CD14-positive monocyte (primary cell): Measurements from ENCODE around the gene CYP4F12. TPM values are rescaled to one million over a fixed set of nuclear protein-coding genes. Genes with fewer than 3 reads are reported as not detected.

Experiments
- DNase-seq, 3 donors: peaks; one replicate each; pipeline ENCODE4 v3.0.0-alpha.2; 2011 to 2022
- H2AFZ ChIP-seq: 2 replicates; pipeline ENCODE4 v1.6.0; 2012; ENCODE audit warnings: mild to moderate bottlenecking, low read depth, low read length, inconsistent platforms; ENCODE audit not compliant: insufficient read depth, poor library complexity, severe bottlenecking
- H3K27ac ChIP-seq, 2 donors: 1 replicate in 1 of 2; 2 replicates in 1 of 2; pipeline ENCODE4 v1.5.1; 2012 to 2013; ENCODE audit warnings: low read length in 2 of 2, control low read depth in 1 of 2, inconsistent platforms in 1 of 2, low read depth in 1 of 2, mild to moderate bottlenecking in 1 of 2
- H3K27me3 ChIP-seq, 2 donors: one replicate each; pipeline versions ENCODE4 v1.6.0 to v1.6.1; 2011 to 2013; ENCODE audit warnings: low read length in 2 of 2; ENCODE audit not compliant: control insufficient read depth in 2 of 2, insufficient read depth in 2 of 2
- H3K36me3 ChIP-seq, 2 donors: replicated peaks in 1 of 2; 1 replicate in 1 of 2; 2 replicates in 1 of 2; pipeline versions ENCODE4 v1.5.1 to v1.6.1; 2012 to 2013; ENCODE audit warnings: low read length in 2 of 2, control low read depth in 1 of 2, inconsistent platforms in 1 of 2, mild to moderate bottlenecking in 1 of 2; ENCODE audit not compliant: insufficient read depth in 2 of 2, control insufficient read depth in 1 of 2
- H3K4me1 ChIP-seq, 2 donors: 1 replicate in 1 of 2; 2 replicates in 1 of 2; pipeline versions ENCODE4 v1.5.1 to v1.6.1; 2012 to 2013; ENCODE audit warnings: low read length in 2 of 2, control low read depth in 1 of 2, inconsistent platforms in 1 of 2, mild to moderate bottlenecking in 1 of 2, moderate library complexity in 1 of 2; ENCODE audit not compliant: insufficient read depth in 2 of 2, control insufficient read depth in 1 of 2
- H3K4me2 ChIP-seq: replicated peaks from 2 replicates; pipeline ENCODE3; 2012; ENCODE audit warnings: low read length, moderate library complexity, mild to moderate bottlenecking; ENCODE audit not compliant: poor library complexity, severe bottlenecking; ENCODE audit errors: extremely low read depth
- H3K4me3 ChIP-seq, 3 experiments: fragments of 200-600 bp in 1 of 3; sonication (generic) in 1 of 3; replicated peaks in 1 of 3; 1 replicate in 2 of 3; 2 replicates in 1 of 3; pipeline ENCODE4 v1.5.1; 2011 to 2013; ENCODE audit warnings: low read length in 3 of 3, mild to moderate bottlenecking in 3 of 3, control low read depth in 2 of 3, low read depth in 2 of 3, inconsistent platforms in 1 of 3, moderate library complexity in 1 of 3
- H3K79me2 ChIP-seq: 2 replicates; pipeline ENCODE4 v1.6.0; 2012; ENCODE audit warnings: mild to moderate bottlenecking, control low read depth, inconsistent platforms, low read length, moderate library complexity; ENCODE audit not compliant: insufficient read depth
- H3K9ac ChIP-seq: 2 replicates; pipeline ENCODE4 v1.6.0; 2017; ENCODE audit warnings: low read length, mild to moderate bottlenecking; ENCODE audit not compliant: insufficient read depth, poor library complexity, severe bottlenecking
- H3K9me3 ChIP-seq, 2 donors: replicated peaks in 1 of 2; 1 replicate in 1 of 2; 2 replicates in 1 of 2; pipeline versions ENCODE4 v1.5.1 to v1.6.1; 2012 to 2013; ENCODE audit warnings: low read length in 2 of 2, control low read depth in 1 of 2; ENCODE audit not compliant: control insufficient read depth in 1 of 2, insufficient read depth in 1 of 2
- H4K20me1 ChIP-seq: 2 replicates; pipeline ENCODE4 v1.6.0; 2012; ENCODE audit warnings: mild to moderate bottlenecking, low read length, control low read depth, moderate library complexity; ENCODE audit not compliant: insufficient read depth
- H3K27ac Mint-ChIP-seq, 7 donors: one replicate each; pipeline ENCODE4 v1.8.0; 2020; ENCODE audit warnings: mild to moderate bottlenecking in 7 of 7, mixed read lengths in 7 of 7, moderate library complexity in 6 of 7, inconsistent platforms in 2 of 7
- H3K27me3 Mint-ChIP-seq, 3 donors: one replicate each; pipeline ENCODE4 v1.8.0; 2021 to 2022; ENCODE audit warnings: low read depth in 3 of 3, mild to moderate bottlenecking in 3 of 3, mixed read lengths in 3 of 3, moderate library complexity in 3 of 3, inconsistent platforms in 1 of 3
- H3K36me3 Mint-ChIP-seq, 2 donors: one replicate each; pipeline ENCODE4 v1.8.0; 2020; ENCODE audit warnings: mixed read lengths in 2 of 2, inconsistent platforms in 1 of 2, mild to moderate bottlenecking in 1 of 2
- H3K4me1 Mint-ChIP-seq: one replicate; pipeline ENCODE4 v1.8.0; 2020; ENCODE audit warnings: mild to moderate bottlenecking, mixed read lengths
- H3K4me3 Mint-ChIP-seq, 2 donors: one replicate each; pipeline ENCODE4 v1.8.0; 2020; ENCODE audit warnings: mild to moderate bottlenecking in 2 of 2, mixed read lengths in 2 of 2, moderate library complexity in 1 of 2
- H3K9me3 Mint-ChIP-seq, 7 donors: one replicate each; pipeline ENCODE4 v1.8.0; 2020 to 2022; ENCODE audit warnings: mixed read lengths in 7 of 7, mild to moderate bottlenecking in 6 of 7, moderate library complexity in 6 of 7, inconsistent platforms in 2 of 7
- CTCF ChIP-seq: fragments of 200-600 bp; IDR thresholded peaks from one replicate; pipeline ENCODE4 v1.8.0; 2022; ENCODE audit warnings: antibody characterized with exemption, mild to moderate bottlenecking
- WGBS: methylation state at CpG from one replicate; pipeline ENCODE4 v1.1.5; 2013; ENCODE audit warnings: missing lambda C conversion rate; ENCODE audit not compliant: insufficient coverage; 5-methylcytosine and 5-hydroxymethylcytosine counted together
- intact Hi-C, 2 donors: fragments of 100-400 bp; cut with micrococcal nuclease; formaldehyde crosslinking; loops; one replicate each; pipeline versions ENCODE4 v1.15.0 to v1.15.1; 2023
- polyA minus RNA-seq: library from RNA; depleted of rRNA, polyadenylated mRNA; stranded (reverse); fragments of >200 nt; gene quantifications from 2 replicates; pipeline ENCODE4 v1.2.3, GENCODE V29; 2012
- polyA plus RNA-seq, 3 donors: library from polyadenylated mRNA; depleted of rRNA in 1 of 3; unstranded in 2 of 3; stranded (reverse) in 1 of 3; fragments of 300-500 nt in 2 of 3; fragments of >200 nt in 1 of 3; fragmentation: Illumina TruSeq in 2 of 3; gene quantifications; 1 replicate in 2 of 3; 2 replicates in 1 of 3; pipeline ENCODE4 v1.2.3, GENCODE V29; 2012 to 2021
- total RNA-seq, 12 experiments: library from RNA in 1 of 12; stranded (reverse) in 1 of 12; fragments of 120-200 nt in 1 of 12; gene quantifications; one replicate each; pipeline ENCODE4 v1.2.4 and lab custom pipeline; 2013 to 2026; ENCODE audit warnings: mixed read lengths in 6 of 12, inconsistent platforms in 1 of 12

CYP4F12 gene
- total RNA-seq (2013): not detected
- polyA plus RNA-seq (under 1 TPM in 1 of 3 donors, not detected in 2; 0.09 TPM), polyA minus RNA-seq (under 0.01 TPM in 1 of 2 replicates, not detected in the other), total RNA-seq (lab: John Stamatoyannopoulos, UW) (0 to 0.92 (median 0.05) reads per million in 11 experiments)

- H3K4me3 Mint-ChIP-seq: no peak within 1 kb of the TSS
- H3K27ac Mint-ChIP-seq: peak within 1 kb of the TSS in 1 of 7 donors; percentile 77
- Histone ChIP-seq H3K9me3 (no peaks in the 10 kb centered on the region), H4K20me1 (no peaks in the 10 kb centered on the region), H3K9ac (no peak within 1 kb of the TSS), H3K4me2 (no peak within 1 kb of the TSS), H3K27me3 (no peaks in the 10 kb centered on the region), H3K36me3 (no peaks in the 10 kb centered on the region), H3K4me1 (peaks cover 12 to 15% of the 10 kb centered on the region in 2 donors), H3K79me2 (no peaks in the 10 kb centered on the region), H3K4me3 (no peak within 1 kb of the TSS), H3K27ac (no peak within 1 kb of the TSS), H2AFZ (no peak within 1 kb of the TSS)
- peaks cover 0 to 3% (median 0%) of the 10 kb centered on the region in 7 donors for H3K9me3 Mint-ChIP-seq
- peaks cover 21% of the 10 kb centered on the region for H3K4me1 Mint-ChIP-seq
- intact Hi-C loops: no loop called here
- peaks cover 2 to 11% (median 5%) of the 10 kb centered on the region in 3 donors for H3K27me3 Mint-ChIP-seq
- no peak for DNase-seq
- 71% methylated on average over 5 of the region's 6 CpGs for WGBS
- TF ChIP-seq CTCF: no peak
- H3K36me3 Mint-ChIP-seq: no peaks in the 10 kb centered on the region
Observed at GRCh38 chr19:15672580-15673175, at the start of gene CYP4F12. CYP4F12 (plus strand) TSS chr19:15673087; CDS start chr19:15673530, 443 bp downstream.

GRCh38 chr19:15623711-15624318 lies 49.1 kb upstream of the CYP4F12 start:
- Mint-ChIP-seq H3K36me3 (no peaks in the 10 kb centered on the region), H3K4me3 (no peak overlapping the region), H3K4me1 (no peaks in the 10 kb centered on the region), H3K9me3 (peaks cover 0 to 2% (median 0%) of the 10 kb centered on the region in 7 donors), H3K27me3 (peaks cover 9 to 13% (median 12%) of the 10 kb centered on the region in 3 donors), H3K27ac (no peak overlapping the region)
- no peak for DNase-seq
- intact Hi-C loops: loop anchor here (10.0 kb wide), 2 partner anchors 561 to 791 kb away; partner anchors contain the start of gene FAM32A (in 1 of the 2)
- Histone ChIP-seq H2AFZ (no peak overlapping the region), H3K36me3 (no peaks in the 10 kb centered on the region), H3K4me1 (no peaks in the 10 kb centered on the region), H4K20me1 (no peaks in the 10 kb centered on the region), H3K4me2 (no peak overlapping the region), H3K79me2 (no peaks in the 10 kb centered on the region), H3K4me3 (no peak overlapping the region), H3K27ac (no peak overlapping the region), H3K9ac (no peak overlapping the region), H3K9me3 (no peaks in the 10 kb centered on the region), H3K27me3 (no peaks in the 10 kb centered on the region)
- TF ChIP-seq CTCF: no peak
- WGBS: 10% methylated on average over 7 of the region's 9 CpGs
